Measurements from ENCODE around the gene CARMIL3. TPM values are rescaled to one million over a fixed set of nuclear protein-coding genes. Genes with fewer than 3 reads are reported as not detected.

The CARMIL3 gene
- total RNA-seq, 1 donor from 2014 or later, result 0.34 TPM

GRCh38 chr14:24057867-24058259 is 6.1 kb downstream of the CARMIL3 start:
- Mint-ChIP-seq H3K27ac (ENCODE audit: unreplicated experiment) (no peak overlapping the region), H3K4me3 (ENCODE audit: unreplicated experiment) (no peak overlapping the region)

GRCh38 chr14:24058260-24058950 is 6.6 kb downstream of the CARMIL3 start:
- no peak overlapping the region for H3K27ac ChIP-seq (ENCODE audit: low read depth, low read length)
- no peaks in the 10 kb centered on the region for H4K20me1 ChIP-seq (ENCODE audit: insufficient read depth, low read length)
- no peaks in the 10 kb centered on the region for H3K9me3 Mint-ChIP-seq (ENCODE audit: unreplicated experiment)
- no peaks in the 10 kb centered on the region for H3K36me3 ChIP-seq (ENCODE audit: insufficient read depth, low read length)
- H3K27me3 ChIP-seq (ENCODE audit: insufficient read depth, low read length), result peaks cover 3% of the 10 kb centered on the region
- H3K27me3 Mint-ChIP-seq (ENCODE audit: low read depth, unreplicated experiment), result peaks cover 68% of the 10 kb centered on the region
- H3K4me3 ChIP-seq (ENCODE audit: insufficient read depth, low read depth, low read length), result no peak overlapping the region
- no peaks in the 10 kb centered on the region for H3K9me3 ChIP-seq (ENCODE audit: insufficient read depth, low read depth, low read length)
- FAIRE-seq (no peak), DNase-seq (ENCODE audit: low read depth) (peak; percentile 31)
- H3K9ac ChIP-seq (ENCODE audit: low read length), result no peak overlapping the region
- H3K27ac Mint-ChIP-seq (ENCODE audit: unreplicated experiment), result no peak overlapping the region
- H3K4me3 Mint-ChIP-seq (ENCODE audit: unreplicated experiment), result no peak overlapping the region
- H2AFZ ChIP-seq (ENCODE audit: low read depth, low read length), result no peak overlapping the region
- no peak overlapping the region for H3K4me2 ChIP-seq (ENCODE audit: low read length)
- TF ChIP-seq EZH2 (IDR thresholded peaks at IDR 0.05; ENCODE audit: insufficient read depth, low read length) (no peak), CTCF (IDR thresholded peaks at IDR 0.05; ENCODE audit: insufficient read depth, low read depth, low read length) (peak; percentile 45)
- H3K79me2 ChIP-seq (ENCODE audit: insufficient read depth, low read length), result no peaks in the 10 kb centered on the region
- H3K36me3 Mint-ChIP-seq (ENCODE audit: low read depth, unreplicated experiment), result no peaks in the 10 kb centered on the region
- H3K4me1 ChIP-seq (ENCODE audit: insufficient read depth, low read length), result no peaks in the 10 kb centered on the region
- H3K4me1 Mint-ChIP-seq (ENCODE audit: low read depth, unreplicated experiment), result no peaks in the 10 kb centered on the region

More at GRCh38 chr14:24057867-24058259, 6.1 kb downstream of the CARMIL3 start:
- no peaks in the 10 kb centered on the region for H3K4me1 ChIP-seq (ENCODE audit: insufficient read depth, low read length)
- FAIRE-seq (no peak), DNase-seq (ENCODE audit: low read depth) (no peak)
- no peaks in the 10 kb centered on the region for H3K36me3 ChIP-seq (ENCODE audit: insufficient read depth, low read length)
- no peaks in the 10 kb centered on the region for H3K79me2 ChIP-seq (ENCODE audit: insufficient read depth, low read length)
- no peak overlapping the region for H3K4me3 ChIP-seq (ENCODE audit: insufficient read depth, low read depth, low read length)
- no peak for TF ChIP-seq EZH2 (IDR thresholded peaks at IDR 0.05; ENCODE audit: insufficient read depth, low read length)
- TF ChIP-seq CTCF (IDR thresholded peaks at IDR 0.05; ENCODE audit: insufficient read depth, low read depth, low read length), result no peak
- no peaks in the 10 kb centered on the region for H3K9me3 Mint-ChIP-seq (ENCODE audit: unreplicated experiment)
- no peak overlapping the region for H3K9ac ChIP-seq (ENCODE audit: low read length)
- H4K20me1 ChIP-seq (ENCODE audit: insufficient read depth, low read length), result peaks cover 4% of the 10 kb centered on the region
- peaks cover 2% of the 10 kb centered on the region for H3K4me1 Mint-ChIP-seq (ENCODE audit: low read depth, unreplicated experiment)
- H3K27me3 ChIP-seq (ENCODE audit: insufficient read depth, low read length), result peaks cover 7% of the 10 kb centered on the region
- H3K36me3 Mint-ChIP-seq (ENCODE audit: low read depth, unreplicated experiment), result no peaks in the 10 kb centered on the region
- no peak overlapping the region for H2AFZ ChIP-seq (ENCODE audit: low read depth, low read length)
- H3K27me3 Mint-ChIP-seq (ENCODE audit: low read depth, unreplicated experiment), result peaks cover 70% of the 10 kb centered on the region
- no peaks in the 10 kb centered on the region for H3K9me3 ChIP-seq (ENCODE audit: insufficient read depth, low read depth, low read length)
- H3K27ac ChIP-seq (ENCODE audit: low read depth, low read length), result no peak overlapping the region
- H3K4me2 ChIP-seq (ENCODE audit: low read length), result no peak overlapping the region

- Mint-ChIP-seq H3K27me3 (ENCODE audit: low read depth, unreplicated experiment) (peaks cover 64% of the 10 kb centered on the region), H3K4me3 (ENCODE audit: unreplicated experiment) (no peak overlapping the region), H3K27ac (ENCODE audit: unreplicated experiment) (no peak overlapping the region), H3K9me3 (ENCODE audit: unreplicated experiment) (no peaks in the 10 kb centered on the region), H3K36me3 (ENCODE audit: low read depth, unreplicated experiment) (no peaks in the 10 kb centered on the region), H3K4me1 (ENCODE audit: low read depth, unreplicated experiment) (no peaks in the 10 kb centered on the region)
- FAIRE-seq, result no peak
- no peaks in the 10 kb centered on the region for H3K79me2 ChIP-seq (ENCODE audit: insufficient read depth, low read length)
- H3K27ac ChIP-seq (ENCODE audit: low read depth, low read length), result no peak overlapping the region
- no peaks in the 10 kb centered on the region for H3K36me3 ChIP-seq (ENCODE audit: insufficient read depth, low read length)
- H3K4me1 ChIP-seq (ENCODE audit: insufficient read depth, low read length), result no peaks in the 10 kb centered on the region
- no peaks in the 10 kb centered on the region for H3K9me3 ChIP-seq (ENCODE audit: insufficient read depth, low read depth, low read length)
- H2AFZ ChIP-seq (ENCODE audit: low read depth, low read length), result no peak overlapping the region
- no peak overlapping the region for H3K9ac ChIP-seq (ENCODE audit: low read length)
- TF ChIP-seq CTCF (IDR thresholded peaks at IDR 0.05; ENCODE audit: insufficient read depth, low read depth, low read length) (no peak), EZH2 (IDR thresholded peaks at IDR 0.05; ENCODE audit: insufficient read depth, low read length) (no peak)
- no peak for DNase-seq (ENCODE audit: low read depth)
- no peaks in the 10 kb centered on the region for H4K20me1 ChIP-seq (ENCODE audit: insufficient read depth, low read length)
- H3K4me2 ChIP-seq (ENCODE audit: low read length), result no peak overlapping the region
- no peak overlapping the region for H3K4me3 ChIP-seq (ENCODE audit: insufficient read depth, low read depth, low read length)
- H3K27me3 ChIP-seq (ENCODE audit: insufficient read depth, low read length), result peaks cover 3% of the 10 kb centered on the region
These were observed 7.2 kb downstream of the CARMIL3 start for GRCh38 chr14:24058951-24059475.

Data from astrocyte (in vitro differentiated cells and primary cell).